HL-60 (cell line): ENCODE data around the gene GRIN1.

Experiments
- CTCF ChIP-seq: IDR thresholded peaks from one replicate; pipeline ENCODE4 v1.5.1; 2011; ENCODE audit warnings: low read length, control low read depth, inconsistent platforms; ENCODE audit not compliant: insufficient read depth
- GABPA ChIP-seq: IDR thresholded peaks from 2 replicates; pipeline ENCODE4 v1.6.1; 2012; ENCODE audit warnings: low read depth
- POLR2AphosphoS5 ChIP-seq: IDR thresholded peaks from 2 replicates; pipeline ENCODE4 v1.6.1; 2012; ENCODE audit warnings: low read depth
- REST ChIP-seq: IDR thresholded peaks from 2 replicates; pipeline ENCODE4 v1.6.1; 2012; ENCODE audit warnings: low read depth; ENCODE audit not compliant: insufficient replicate concordance

- TF ChIP-seq CTCF, result no peak
- no peak for TF ChIP-seq POLR2AphosphoS5
- TF ChIP-seq GABPA, result no peak
- TF ChIP-seq REST, result no peak
Measured at GRCh38 chr9:137134191-137134590, 4.8 kb upstream of the GRIN1 start.
